Choroid plexus epithelial cell (primary cell): Measurements from ENCODE around the gene CTSD.

ENCODE experiments used
- DNase-seq: peaks from one replicate; pipeline ENCODE4 v3.0.0-alpha.2; 2010; ENCODE audit warnings: low read depth
- H3K4me3 ChIP-seq: 2 replicates; pipeline ENCODE4 v1.5.1; 2011; ENCODE audit warnings: low read depth, mild to moderate bottlenecking, control low read depth, low read length, moderate library complexity
- TF ChIP-seq, protein P1 (sequence below): conservative IDR thresholded peaks from 2 replicates; pipeline ENCODE4 v1.5.1; 2011; ENCODE audit warnings: low read depth, mild to moderate bottlenecking, control low read depth, inconsistent platforms, low read length, moderate library complexity

CTSD gene

DNA sequence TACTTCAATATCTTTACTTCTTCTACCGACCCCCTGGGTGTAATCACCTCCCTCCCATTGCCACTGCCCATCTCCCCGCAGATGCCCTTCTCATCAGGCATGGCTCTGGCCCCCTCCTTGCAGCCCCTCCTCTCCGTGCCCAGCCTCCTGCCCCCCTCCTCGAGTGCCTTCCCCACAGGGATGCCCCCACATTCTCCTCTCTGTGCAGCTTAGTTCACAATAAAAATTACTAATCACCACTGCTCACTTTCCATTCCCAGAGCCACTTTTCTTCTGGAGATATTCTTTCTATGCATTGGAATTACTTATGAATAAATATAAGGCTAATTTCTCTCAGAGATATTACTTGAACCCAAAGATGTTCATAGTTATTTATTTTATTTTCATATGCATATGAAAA is 35.4 kb downstream of the CTSD start:
- H3K4me3 ChIP-seq: no peak overlapping the region
- TF ChIP-seq, protein P1, sequence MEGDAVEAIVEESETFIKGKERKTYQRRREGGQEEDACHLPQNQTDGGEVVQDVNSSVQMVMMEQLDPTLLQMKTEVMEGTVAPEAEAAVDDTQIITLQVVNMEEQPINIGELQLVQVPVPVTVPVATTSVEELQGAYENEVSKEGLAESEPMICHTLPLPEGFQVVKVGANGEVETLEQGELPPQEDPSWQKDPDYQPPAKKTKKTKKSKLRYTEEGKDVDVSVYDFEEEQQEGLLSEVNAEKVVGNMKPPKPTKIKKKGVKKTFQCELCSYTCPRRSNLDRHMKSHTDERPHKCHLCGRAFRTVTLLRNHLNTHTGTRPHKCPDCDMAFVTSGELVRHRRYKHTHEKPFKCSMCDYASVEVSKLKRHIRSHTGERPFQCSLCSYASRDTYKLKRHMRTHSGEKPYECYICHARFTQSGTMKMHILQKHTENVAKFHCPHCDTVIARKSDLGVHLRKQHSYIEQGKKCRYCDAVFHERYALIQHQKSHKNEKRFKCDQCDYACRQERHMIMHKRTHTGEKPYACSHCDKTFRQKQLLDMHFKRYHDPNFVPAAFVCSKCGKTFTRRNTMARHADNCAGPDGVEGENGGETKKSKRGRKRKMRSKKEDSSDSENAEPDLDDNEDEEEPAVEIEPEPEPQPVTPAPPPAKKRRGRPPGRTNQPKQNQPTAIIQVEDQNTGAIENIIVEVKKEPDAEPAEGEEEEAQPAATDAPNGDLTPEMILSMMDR: no peak
- DNase-seq: no peak

DNA sequence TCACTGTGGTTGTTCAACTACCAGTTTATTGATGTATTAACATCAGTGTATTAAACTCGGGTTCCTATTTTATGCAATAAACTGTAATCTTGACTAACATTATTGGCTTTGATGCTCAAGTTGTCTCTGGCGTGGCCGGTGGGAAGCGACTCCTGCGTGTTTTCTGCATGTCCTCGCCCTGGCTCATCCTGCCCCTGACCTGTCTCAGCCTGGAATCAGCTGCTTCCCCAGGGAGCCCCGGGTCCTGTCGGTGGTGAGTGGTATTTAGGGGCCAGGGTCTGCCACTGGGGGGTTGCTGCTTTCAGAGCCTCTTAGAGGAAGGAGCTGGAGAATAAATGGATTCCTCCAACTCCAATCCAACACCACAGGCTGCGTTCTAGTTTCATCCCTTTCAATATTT is 35.9 kb downstream of the CTSD start:
- no peak overlapping the region for H3K4me3 ChIP-seq
- TF ChIP-seq, protein P1: no peak
- DNase-seq: no peak

DNA sequence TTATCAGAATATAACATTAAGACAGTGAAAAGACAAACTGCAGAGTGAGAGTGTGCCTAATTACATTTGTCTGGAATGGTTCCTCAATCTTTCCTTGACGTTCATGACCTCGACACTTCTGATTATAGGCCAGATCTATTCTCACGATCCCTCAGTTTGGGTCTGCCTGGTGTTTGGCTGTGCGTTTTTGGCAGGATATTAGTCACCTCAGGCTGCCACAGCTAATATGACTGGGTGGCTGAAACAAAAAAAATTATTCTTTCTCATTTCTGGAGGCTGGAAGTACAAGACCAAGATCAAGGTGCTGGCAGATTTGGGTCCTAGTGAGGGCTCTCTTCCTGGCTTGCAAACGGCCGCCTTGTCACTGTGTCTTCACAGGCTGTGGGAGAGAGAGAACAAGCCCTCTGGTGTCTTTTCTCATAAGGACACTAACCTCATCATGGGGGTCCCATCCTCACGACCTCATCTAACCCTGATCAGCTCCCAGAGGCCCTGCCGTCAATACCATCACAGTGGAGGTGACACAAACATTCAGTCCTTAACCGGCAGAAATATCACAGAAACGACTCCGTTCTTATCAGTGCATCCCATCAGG is 36.5 kb downstream of the CTSD start:
- no peak for DNase-seq
- TF ChIP-seq, protein P1: no peak
- H3K4me3 ChIP-seq: no peak overlapping the region

DNA sequence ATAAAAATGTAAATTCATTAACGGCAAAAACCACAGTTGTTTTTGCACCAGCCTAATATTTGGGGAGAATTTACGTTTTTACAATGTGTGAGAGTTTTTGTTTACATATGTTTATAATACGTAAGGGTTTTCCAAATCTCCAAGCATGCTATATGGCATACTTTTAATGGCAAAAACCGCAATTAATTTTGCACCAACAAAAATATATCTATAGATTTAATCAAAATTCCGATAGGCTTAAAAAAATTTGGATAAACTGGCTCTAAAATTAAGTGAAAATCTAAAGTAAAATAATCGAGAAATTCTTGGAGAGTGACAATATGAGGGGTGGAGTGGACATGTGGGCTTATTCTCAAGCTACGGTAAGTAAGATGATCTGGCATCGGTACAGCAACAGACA is 43.9 kb downstream of the CTSD start:
- H3K4me3 ChIP-seq: no peak overlapping the region
- no peak for DNase-seq
- TF ChIP-seq, protein P1: no peak

DNA sequence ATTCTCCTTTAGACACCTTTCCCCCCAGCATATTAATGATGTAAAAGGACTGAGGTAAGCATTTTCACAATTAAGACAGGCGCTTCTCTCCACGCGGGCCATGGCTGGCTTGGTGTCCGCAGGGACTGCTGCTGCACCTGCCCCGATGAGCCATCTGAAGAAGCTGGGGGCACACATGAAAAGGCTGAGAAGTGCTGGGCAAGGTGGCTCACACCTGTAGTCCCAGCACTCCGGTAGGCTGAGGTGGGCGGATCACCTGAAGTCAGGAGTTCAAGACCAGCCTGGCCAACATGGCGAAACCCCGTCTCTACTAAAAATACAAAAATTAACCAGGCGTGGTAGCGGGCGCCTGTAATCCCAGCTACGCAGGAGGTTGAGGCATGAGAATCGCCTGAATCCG is 45.4 kb downstream of the CTSD start:
- H3K4me3 ChIP-seq: no peak overlapping the region
- TF ChIP-seq, protein P1: no peak
- no peak for DNase-seq

DNA sequence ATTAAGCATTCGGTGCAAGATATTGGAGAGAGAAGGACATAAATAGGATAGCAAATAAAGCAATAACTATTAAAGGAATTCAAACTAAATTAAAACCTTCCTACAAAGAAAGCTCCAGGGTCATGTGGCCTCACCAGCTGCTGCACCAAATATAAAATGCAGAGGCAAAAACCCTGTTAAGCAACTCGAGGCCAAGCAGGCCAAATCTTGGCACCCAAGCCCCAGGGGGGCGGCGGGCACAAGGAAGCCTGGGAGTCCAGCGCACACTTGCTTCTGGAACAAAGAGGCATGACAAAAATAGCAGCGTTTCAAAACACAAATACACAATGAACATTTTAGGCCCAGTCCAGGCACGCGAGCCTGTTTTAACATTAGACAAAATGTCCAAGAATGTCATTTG is 46.0 kb downstream of the CTSD start:
- TF ChIP-seq, protein P1: no peak
- no peak overlapping the region for H3K4me3 ChIP-seq
- no peak for DNase-seq
